Mesenchymal stem cell (in vitro differentiated cells and primary cell): Measurements from ENCODE around the gene RBL2.
A peak's percentile ranks its signal among the peaks of the same experiment; 100 is the strongest.

Source experiments
- DNase-seq: peaks from one replicate; pipeline ENCODE4 v3.0.0-alpha.2; 2013
- H2AFZ ChIP-seq: one replicate; pipeline ENCODE4 v1.6.1; 2013; ENCODE audit warnings: low read depth, mild to moderate bottlenecking, control low read depth, inconsistent platforms, low read length, moderate library complexity
- H2AK5ac ChIP-seq: 2 replicates; pipeline ENCODE4 v1.6.1; 2013; ENCODE audit warnings: low read length, moderate library complexity, mild to moderate bottlenecking, inconsistent platforms; ENCODE audit not compliant: severe bottlenecking
- H2BK120ac ChIP-seq: one replicate; pipeline ENCODE4 v1.6.1; 2013; ENCODE audit warnings: low read depth, mild to moderate bottlenecking, inconsistent platforms, low read length, moderate library complexity
- H2BK12ac ChIP-seq, 2 experiments: one replicate each; pipeline ENCODE4 v1.6.1; 2013; ENCODE audit warnings: inconsistent platforms in 2 of 2, low read length in 2 of 2, mild to moderate bottlenecking in 2 of 2, moderate library complexity in 2 of 2, control low read depth in 1 of 2
- H2BK15ac ChIP-seq: one replicate; pipeline ENCODE4 v1.6.1; 2013; ENCODE audit warnings: mild to moderate bottlenecking, low read depth, inconsistent platforms; ENCODE audit not compliant: poor library complexity, severe bottlenecking
- H2BK5ac ChIP-seq: 2 replicates; pipeline ENCODE4 v1.6.1; 2013; ENCODE audit warnings: low read depth, mild to moderate bottlenecking, low read length, control low read depth, inconsistent platforms; ENCODE audit not compliant: poor library complexity, severe bottlenecking
- H3K14ac ChIP-seq, 2 experiments: one replicate each; pipeline ENCODE4 v1.6.1; 2013; ENCODE audit warnings: inconsistent platforms in 2 of 2, low read length in 2 of 2, control low read depth in 1 of 2, mild to moderate bottlenecking in 1 of 2, moderate library complexity in 1 of 2
- H3K18ac ChIP-seq, 2 experiments: one replicate each; pipeline ENCODE4 v1.6.1; 2013; ENCODE audit warnings: inconsistent platforms in 2 of 2, low read length in 2 of 2, control low read depth in 1 of 2, low read depth in 1 of 2, mild to moderate bottlenecking in 1 of 2
- H3K23ac ChIP-seq, 2 experiments: one replicate each; pipeline ENCODE4 v1.6.1; 2013; ENCODE audit warnings: inconsistent platforms in 2 of 2, low read length in 2 of 2, mild to moderate bottlenecking in 2 of 2, moderate library complexity in 2 of 2, control low read depth in 1 of 2
- H3K27ac ChIP-seq: 2 replicates; pipeline ENCODE4 v1.5.1; 2013; ENCODE audit warnings: mild to moderate bottlenecking, moderate library complexity, low read length, control low read depth, inconsistent platforms; ENCODE audit not compliant: poor library complexity, severe bottlenecking
- H3K27me3 ChIP-seq, 2 experiments: 2 replicates each; pipeline versions ENCODE4 v1.6.1 to v1.7.0; 2013; ENCODE audit warnings: low read length in 2 of 2, mild to moderate bottlenecking in 2 of 2, moderate library complexity in 2 of 2, control low read depth in 1 of 2, inconsistent platforms in 1 of 2; ENCODE audit not compliant: control insufficient read depth in 1 of 2, insufficient read depth in 1 of 2
- H3K36me3 ChIP-seq, 2 experiments: 2 replicates each; pipeline versions ENCODE4 v1.6.1 to v1.7.0; 2013; ENCODE audit warnings: low read length in 2 of 2, control low read depth in 1 of 2, inconsistent platforms in 1 of 2, low read depth in 1 of 2, mild to moderate bottlenecking in 1 of 2; ENCODE audit not compliant: insufficient read depth in 2 of 2, control insufficient read depth in 1 of 2
- H3K4ac ChIP-seq, 2 experiments: one replicate each; pipeline ENCODE4 v1.6.1; 2013; ENCODE audit warnings: inconsistent platforms in 2 of 2, low read length in 2 of 2, mild to moderate bottlenecking in 2 of 2, moderate library complexity in 2 of 2, control low read depth in 1 of 2, low read depth in 1 of 2
- H3K4me1 ChIP-seq: 2 replicates; pipeline ENCODE4 v1.6.1; 2013; ENCODE audit warnings: low read depth, low read length, control low read depth; ENCODE audit not compliant: control insufficient read depth, insufficient read depth
- H3K4me2 ChIP-seq: 2 replicates; pipeline ENCODE4 v1.6.1; 2013; ENCODE audit warnings: low read length, mild to moderate bottlenecking, inconsistent platforms; ENCODE audit not compliant: poor library complexity, severe bottlenecking
- H3K4me3 ChIP-seq, 2 experiments: 2 replicates each; pipeline versions ENCODE4 v1.5.1 to v1.7.0; 2013; ENCODE audit warnings: low read length in 2 of 2, mild to moderate bottlenecking in 2 of 2, control low read depth in 1 of 2, low read depth in 1 of 2; ENCODE audit not compliant: insufficient read depth in 1 of 2
- H3K79me1 ChIP-seq: replicated peaks from 2 replicates; pipeline ENCODE4 v1.6.1; 2013; ENCODE audit warnings: mild to moderate bottlenecking, control low read depth, low read length, inconsistent platforms; ENCODE audit not compliant: poor library complexity, severe bottlenecking
- H3K9ac ChIP-seq: 2 replicates; pipeline ENCODE4 v1.7.0; 2013; ENCODE audit warnings: mild to moderate bottlenecking, low read length, moderate library complexity
- H3K9me3 ChIP-seq: 2 replicates; pipeline ENCODE4 v1.7.0; 2013; ENCODE audit warnings: mild to moderate bottlenecking, low read length; ENCODE audit not compliant: control insufficient read depth
- H4K8ac ChIP-seq: one replicate; pipeline ENCODE4 v1.6.1; 2013; ENCODE audit warnings: inconsistent platforms, mild to moderate bottlenecking, low read length, moderate library complexity
- H4K91ac ChIP-seq: one replicate; pipeline ENCODE4 v1.6.1; 2013; ENCODE audit warnings: mild to moderate bottlenecking, low read length, inconsistent platforms
- whole genome bisulfite sequencing: methylation state at CpG from one replicate; pipeline ENCODE4 v1.1.7; 2013; ENCODE audit warnings: mixed read lengths; 5-methylcytosine and 5-hydroxymethylcytosine counted together

RBL2 gene

GRCh38 chr16:53413864-53414263 lies 20.4 kb upstream of the RBL2 start:
- no peak overlapping the region for H3K4me2 ChIP-seq
- no peak overlapping the region for H2BK12ac ChIP-seq
- no peak overlapping the region for H2BK120ac ChIP-seq
- H2BK15ac ChIP-seq, result no peak overlapping the region
- no peaks in the 10 kb centered on the region for H3K9me3 ChIP-seq
- H3K27ac ChIP-seq, result no peak overlapping the region
- H3K18ac ChIP-seq, result no peak overlapping the region
- no peak overlapping the region for H4K91ac ChIP-seq
- no peak overlapping the region for H3K9ac ChIP-seq
- no peak overlapping the region for H4K8ac ChIP-seq
- no peaks in the 10 kb centered on the region for H3K27me3 ChIP-seq
- H3K23ac ChIP-seq, result no peak overlapping the region
- H2BK5ac ChIP-seq, result no peak overlapping the region
- H3K4ac ChIP-seq, result no peak overlapping the region
- H3K79me1 ChIP-seq, result no peaks in the 10 kb centered on the region
- no peak overlapping the region for H3K14ac ChIP-seq
- H3K4me3 ChIP-seq, result no peak overlapping the region
- DNase-seq, result no peak
- no peak overlapping the region for H2AFZ ChIP-seq
- H2AK5ac ChIP-seq, result no peak overlapping the region
- no peaks in the 10 kb centered on the region for H3K36me3 ChIP-seq
- no peaks in the 10 kb centered on the region for H3K4me1 ChIP-seq
- 96% methylated on average over 17 of the region's 18 CpGs for WGBS

- Histone ChIP-seq H3K14ac (no peak overlapping the region), H3K9ac (no peak overlapping the region), H2BK5ac (no peak overlapping the region), H3K27ac (no peak overlapping the region), H3K4ac (no peak overlapping the region), H3K36me3 (no peaks in the 10 kb centered on the region), H3K18ac (no peak overlapping the region), H3K4me1 (no peaks in the 10 kb centered on the region), H2AFZ (no peak overlapping the region), H3K9me3 (no peaks in the 10 kb centered on the region), H2BK15ac (peak overlapping the region; percentile 83), H4K8ac (no peak overlapping the region), H3K79me1 (no peaks in the 10 kb centered on the region), H3K4me3 (peak overlapping the region in 1 of 2 experiments; percentile 26), H3K4me2 (no peak overlapping the region), H2AK5ac (no peak overlapping the region), H3K27me3 (no peaks in the 10 kb centered on the region), H2BK12ac (no peak overlapping the region), H4K91ac (no peak overlapping the region), H2BK120ac (no peak overlapping the region), H3K23ac (no peak overlapping the region)
- WGBS, result 94% methylated on average over 16 of the region's 16 CpGs
- DNase-seq, result no peak
Observed at GRCh38 chr16:53414381-53414780, 19.9 kb upstream of the RBL2 start.

- Histone ChIP-seq H2AFZ (no peak overlapping the region), H3K4ac (no peak overlapping the region), H2BK120ac (no peak overlapping the region), H4K91ac (no peak overlapping the region), H3K79me1 (no peaks in the 10 kb centered on the region), H2AK5ac (no peak overlapping the region), H3K14ac (no peak overlapping the region), H3K4me1 (no peaks in the 10 kb centered on the region), H4K8ac (no peak overlapping the region), H3K4me2 (no peak overlapping the region), H3K27ac (no peak overlapping the region), H3K9me3 (no peaks in the 10 kb centered on the region), H3K18ac (no peak overlapping the region), H3K4me3 (no peak overlapping the region), H2BK12ac (no peak overlapping the region), H3K27me3 (no peaks in the 10 kb centered on the region), H2BK5ac (no peak overlapping the region), H3K36me3 (no peaks in the 10 kb centered on the region), H3K9ac (no peak overlapping the region), H3K23ac (no peak overlapping the region), H2BK15ac (no peak overlapping the region)
- no peak for DNase-seq
- 13% methylated on average over 3 of the region's 4 CpGs for WGBS
Observed at GRCh38 chr16:53415504-53415903, 18.8 kb upstream of the RBL2 start.

- H2AFZ ChIP-seq, result no peak overlapping the region
- no peak overlapping the region for H3K18ac ChIP-seq
- H3K9me3 ChIP-seq, result no peaks in the 10 kb centered on the region
- no peak overlapping the region for H2BK12ac ChIP-seq
- no peaks in the 10 kb centered on the region for H3K79me1 ChIP-seq
- no peak overlapping the region for H3K23ac ChIP-seq
- H3K4me3 ChIP-seq, result peak overlapping the region in 1 of 2 experiments; percentile 42
- no peak overlapping the region for H4K8ac ChIP-seq
- peak; percentile 52 for DNase-seq
- no peak overlapping the region for H4K91ac ChIP-seq
- no peak overlapping the region for H3K14ac ChIP-seq
- H3K27ac ChIP-seq, result no peak overlapping the region
- no peak overlapping the region for H2BK5ac ChIP-seq
- 80% methylated on average over 4 of the region's 4 CpGs for WGBS
- H3K4ac ChIP-seq, result no peak overlapping the region
- no peaks in the 10 kb centered on the region for H3K4me1 ChIP-seq
- no peak overlapping the region for H2BK120ac ChIP-seq
- H3K4me2 ChIP-seq, result no peak overlapping the region
- no peaks in the 10 kb centered on the region for H3K36me3 ChIP-seq
- H3K9ac ChIP-seq, result no peak overlapping the region
- no peak overlapping the region for H2BK15ac ChIP-seq
- H3K27me3 ChIP-seq, result no peaks in the 10 kb centered on the region
- no peak overlapping the region for H2AK5ac ChIP-seq
Observed at GRCh38 chr16:53417011-53417410, 17.3 kb upstream of the RBL2 start.
